Mesothelial cell of epicardium (in vitro differentiated cells): ENCODE data around the gene DNAH6. TPM values are rescaled to one million over a fixed set of nuclear protein-coding genes. Genes with fewer than 3 reads are reported as not detected.
A peak's percentile ranks its signal among the peaks of the same experiment; 100 is the strongest.
"Not testable (repeated sequence)": the region's sequence is repeated elsewhere in the genome, so short reads cannot be mapped to it uniquely, and the experiment has no call there.

Source experiments
- DNase-seq, 2 experiments: peaks; one replicate each; pipeline ENCODE4 v3.0.0; 2021; ENCODE audit warnings: low spot score in 2 of 2; ENCODE audit not compliant: unreplicated experiment in 2 of 2
- H3K27ac Mint-ChIP-seq: 2 replicates; pipeline ENCODE4 v1.8.0; 2021; ENCODE audit warnings: mixed read lengths
- H3K27me3 Mint-ChIP-seq: 2 replicates; pipeline ENCODE4 v1.8.0; 2021; ENCODE audit warnings: low read depth, mixed read lengths
- H3K36me3 Mint-ChIP-seq: 2 replicates; pipeline ENCODE4 v1.8.0; 2021; ENCODE audit warnings: mixed read lengths
- H3K4me1 Mint-ChIP-seq: 2 replicates; pipeline ENCODE4 v1.8.0; 2021; ENCODE audit warnings: mixed read lengths
- H3K4me3 Mint-ChIP-seq: 2 replicates; pipeline ENCODE4 v1.8.0; 2021; ENCODE audit warnings: mild to moderate bottlenecking, moderate library complexity, mixed read lengths
- H3K9me3 Mint-ChIP-seq: 2 replicates; pipeline ENCODE4 v1.8.0; 2021; ENCODE audit warnings: mixed read lengths
- CTCF ChIP-seq: fragments of 200-600 bp; sonication (generic); IDR thresholded peaks from one replicate; pipeline ENCODE4 v1.5.0; 2021; ENCODE audit warnings: antibody characterized with exemption; ENCODE audit not compliant: unreplicated experiment
- total RNA-seq: library from RNA; stranded (reverse); gene quantifications from 3 replicates; pipeline ENCODE4 v1.2.1, GENCODE V29; 2021

DNAH6 gene
- 0.54 to 1.3 TPM (median 1.1 TPM) in 3 replicates for total RNA-seq

GRCh38 chr2:84516234-84516986, at the start of gene DNAH6:
DNAH6 (plus strand) TSS chr2:84516498; CDS start chr2:84517827, 1,329 bp downstream.
- Mint-ChIP-seq H3K9me3 (peaks cover 12% of the 10 kb centered on the region), H3K27me3 (peaks cover 23% of the 10 kb centered on the region)

GRCh38 chr2:84467389-84467788, 48.9 kb upstream of the DNAH6 start:
- Mint-ChIP-seq H3K4me3 (no peak overlapping the region), H3K4me1 (no peaks in the 10 kb centered on the region), H3K27me3 (no peaks in the 10 kb centered on the region), H3K27ac (no peak overlapping the region), H3K36me3 (peaks cover 15% of the 10 kb centered on the region), H3K9me3 (peaks cover 50% of the 10 kb centered on the region)
- no peak for TF ChIP-seq CTCF
- no peak for DNase-seq

More at GRCh38 chr2:84516234-84516986, at the start of gene DNAH6:
- Mint-ChIP-seq H3K27ac (no peak within 1 kb of the TSS), H3K4me3 (peak within 1 kb of the TSS; percentile 68), H3K36me3 (no peaks in the 10 kb centered on the region), H3K4me1 (no peaks in the 10 kb centered on the region)
- peak; percentile 53 to 67 for DNase-seq
- TF ChIP-seq CTCF: no peak

GRCh38 chr2:84472423-84472822, 43.9 kb upstream of the DNAH6 start:
- H3K4me3 Mint-ChIP-seq, H3K27me3 Mint-ChIP-seq, H3K4me1 Mint-ChIP-seq, H3K27ac Mint-ChIP-seq, DNase-seq: not testable (repeated sequence)
- Mint-ChIP-seq H3K36me3 (peaks cover 16% of the 10 kb centered on the region), H3K9me3 (peaks cover 74% of the 10 kb centered on the region)

- no peak for TF ChIP-seq CTCF
These were observed 43.3 kb upstream of the DNAH6 start for GRCh38 chr2:84472856-84473565.

GRCh38 chr2:84474176-84474575, 42.1 kb upstream of the DNAH6 start:
- Mint-ChIP-seq H3K27ac (no peak overlapping the region), H3K4me3 (no peak overlapping the region), H3K27me3 (no peaks in the 10 kb centered on the region), H3K36me3 (peaks cover 18% of the 10 kb centered on the region), H3K4me1 (peaks cover 4% of the 10 kb centered on the region), H3K9me3 (peaks cover 76% of the 10 kb centered on the region)
- no peak for TF ChIP-seq CTCF
- DNase-seq: no peak

More at GRCh38 chr2:84472856-84473565, 43.3 kb upstream of the DNAH6 start:
- Mint-ChIP-seq H3K27me3 (no peaks in the 10 kb centered on the region), H3K9me3 (peaks cover 80% of the 10 kb centered on the region), H3K4me1 (peaks cover 4% of the 10 kb centered on the region), H3K4me3 (no peak overlapping the region), H3K36me3 (peaks cover 21% of the 10 kb centered on the region), H3K27ac (no peak overlapping the region)
- DNase-seq: no peak

GRCh38 chr2:84477886-84478285, 38.4 kb upstream of the DNAH6 start:
- no peak for TF ChIP-seq CTCF
- Mint-ChIP-seq H3K27me3 (no peaks in the 10 kb centered on the region), H3K27ac (no peak overlapping the region), H3K36me3 (peaks cover 6% of the 10 kb centered on the region), H3K4me3 (no peak overlapping the region), H3K9me3 (peaks cover 50% of the 10 kb centered on the region), H3K4me1 (peaks cover 4% of the 10 kb centered on the region)
- no peak for DNase-seq
